NK-92 treated with Interleukin-12 subunit alpha and Interleukin-12 subunit beta, amount 100 ng/mL, for 24 hours (cell line): Measurements from ENCODE around the gene MED7.

Experiments
- DNase-seq: peaks from one replicate; lab custom pipeline; 2025; lab: John Stamatoyannopoulos, UW

The MED7 gene

GRCh38 chr5:157162919-157163510, 20.4 kb upstream of the MED7 start:
- no peak for DNase-seq

- DNase-seq, result no peak
These were observed 19.3 kb upstream of the MED7 start for GRCh38 chr5:157161996-157162395.

GRCh38 chr5:157160001-157160400, 17.3 kb upstream of the MED7 start:
- no peak for DNase-seq

- DNase-seq, result no peak
These were observed 16.6 kb upstream of the MED7 start for GRCh38 chr5:157159209-157159751.

- DNase-seq, result no peak
These were observed 14.7 kb upstream of the MED7 start for GRCh38 chr5:157157293-157157891.

- no peak for DNase-seq
These were observed 12.6 kb upstream of the MED7 start for GRCh38 chr5:157155297-157155696.

GRCh38 chr5:157150995-157151394, 8.3 kb upstream of the MED7 start:
- DNase-seq, result no peak

- DNase-seq, result peak; percentile 54
These were observed 6.3 kb upstream of the MED7 start for GRCh38 chr5:157148734-157149615.

- DNase-seq, result peak; percentile 36
These were observed 684 bp upstream of the MED7 start for GRCh38 chr5:157143127-157143971.

- no peak for DNase-seq
These were observed 5.0 kb downstream of the MED7 start for GRCh38 chr5:157137691-157138090.

- no peak for DNase-seq
These were observed 10.4 kb downstream of the MED7 start for GRCh38 chr5:157132281-157132612.

GRCh38 chr5:157130925-157131324, 11.7 kb downstream of the MED7 start:
- no peak for DNase-seq

- no peak for DNase-seq
These were observed 21.0 kb downstream of the MED7 start for GRCh38 chr5:157121709-157122108.

GRCh38 chr5:157120102-157120501, 22.6 kb downstream of the MED7 start:
- no peak for DNase-seq

- DNase-seq, result no peak
These were observed 26.1 kb downstream of the MED7 start for GRCh38 chr5:157116483-157116954.

GRCh38 chr5:157115502-157115901, 27.2 kb downstream of the MED7 start:
- no peak for DNase-seq

- DNase-seq, result no peak
These were observed 27.7 kb downstream of the MED7 start for GRCh38 chr5:157115012-157115411.

GRCh38 chr5:157113002-157113401, 29.7 kb downstream of the MED7 start:
- DNase-seq, result peak; percentile 33

- DNase-seq, result peak; percentile 21
These were observed 32.9 kb downstream of the MED7 start for GRCh38 chr5:157109744-157110143.

GRCh38 chr5:157108976-157109375, 33.7 kb downstream of the MED7 start, which contains the start of gene HAVCR2:
Gene HAVCR2 (minus strand): TSS chr5:157109044. CDS start chr5:157108983, 61 bp downstream.
- DNase-seq, result peak; percentile 50

GRCh38 chr5:157107508-157107907, 35.2 kb downstream of the MED7 start:
- no peak for DNase-seq
